Measurements from ENCODE around the gene EVC2.

The EVC2 gene

GRCh38 chr4:5622596-5622995, 85.8 kb downstream of the EVC2 start:
- TF ChIP-seq CTCF (IDR thresholded peaks at IDR 0.05; ENCODE audit: insufficient read depth, low read depth, low read length, missing control alignments) = no peak
- no peak for DNase-seq (ENCODE audit: low read depth)

GRCh38 chr4:5619913-5620625, 88.3 kb downstream of the EVC2 start:
- no peak overlapping the region for H3K4me3 ChIP-seq (ENCODE audit: low read length)
- peak; percentile 9 for DNase-seq (ENCODE audit: low read depth)
- TF ChIP-seq CTCF (IDR thresholded peaks at IDR 0.05; ENCODE audit: insufficient read depth, low read depth, low read length, missing control alignments) = no peak

More at GRCh38 chr4:5622596-5622995, 85.8 kb downstream of the EVC2 start:
- H3K4me3 ChIP-seq (ENCODE audit: low read length) = no peak overlapping the region

- TF ChIP-seq CTCF (IDR thresholded peaks at IDR 0.05; ENCODE audit: insufficient read depth, low read depth, low read length, missing control alignments) = no peak
- DNase-seq (ENCODE audit: low read depth) = no peak
Measured at GRCh38 chr4:5618051-5618960, 90.1 kb downstream of the EVC2 start.

GRCh38 chr4:5616331-5616950, 91.9 kb downstream of the EVC2 start:
- TF ChIP-seq CTCF (IDR thresholded peaks at IDR 0.05; ENCODE audit: insufficient read depth, low read depth, low read length, missing control alignments) = no peak
- H3K4me3 ChIP-seq (ENCODE audit: low read length) = no peak overlapping the region
- no peak for DNase-seq (ENCODE audit: low read depth)

More at GRCh38 chr4:5618051-5618960, 90.1 kb downstream of the EVC2 start:
- H3K4me3 ChIP-seq (ENCODE audit: low read length) = no peak overlapping the region

- no peak for DNase-seq (ENCODE audit: low read depth)
- TF ChIP-seq CTCF (IDR thresholded peaks at IDR 0.05; ENCODE audit: insufficient read depth, low read depth, low read length, missing control alignments) = no peak
- no peak overlapping the region for H3K4me3 ChIP-seq (ENCODE audit: low read length)
Measured at GRCh38 chr4:5615496-5616075, 92.8 kb downstream of the EVC2 start.

GRCh38 chr4:5611750-5612149, 96.6 kb downstream of the EVC2 start:
- no peak for TF ChIP-seq CTCF (IDR thresholded peaks at IDR 0.05; ENCODE audit: insufficient read depth, low read depth, low read length, missing control alignments)

More at GRCh38 chr4:5611750-5612149, 96.6 kb downstream of the EVC2 start:
- no peak for DNase-seq (ENCODE audit: low read depth)
- no peak overlapping the region for H3K4me3 ChIP-seq (ENCODE audit: low read length)

Measured in epithelial cell of esophagus (primary cell).